ENCODE data around the gene PRELP. TPM values are rescaled to one million over a fixed set of nuclear protein-coding genes. Genes with fewer than 3 reads are reported as not detected.

PRELP gene
- total and polyA plus RNA-seq, 2 donors (not counting 1 experiment from before 2014, with no cell fraction given): not detected

DNA sequence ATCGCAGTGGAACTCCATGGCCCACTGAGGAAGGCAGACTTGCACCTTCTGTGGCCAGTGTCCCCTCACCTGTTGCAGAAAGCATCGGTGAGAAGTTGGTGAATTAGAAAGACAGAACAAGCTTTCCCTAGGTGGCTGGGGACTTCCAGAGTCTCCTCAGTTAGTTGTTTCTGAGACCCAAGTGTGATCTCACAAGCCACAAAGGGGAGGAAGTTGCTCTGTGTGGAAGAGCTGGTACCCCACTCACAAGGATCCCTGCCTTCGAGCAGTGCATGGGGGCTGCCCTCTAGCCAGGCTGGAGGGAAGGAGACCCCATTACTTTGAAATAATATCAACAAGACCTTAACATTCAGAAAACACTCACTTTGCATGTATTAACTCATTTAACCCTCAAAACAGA is 2.1 kb downstream of the PRELP start:
- intact Hi-C loops (cut with micrococcal nuclease): no loop called here
- ATAC-seq (ENCODE audit: low read depth): no peak

DNA sequence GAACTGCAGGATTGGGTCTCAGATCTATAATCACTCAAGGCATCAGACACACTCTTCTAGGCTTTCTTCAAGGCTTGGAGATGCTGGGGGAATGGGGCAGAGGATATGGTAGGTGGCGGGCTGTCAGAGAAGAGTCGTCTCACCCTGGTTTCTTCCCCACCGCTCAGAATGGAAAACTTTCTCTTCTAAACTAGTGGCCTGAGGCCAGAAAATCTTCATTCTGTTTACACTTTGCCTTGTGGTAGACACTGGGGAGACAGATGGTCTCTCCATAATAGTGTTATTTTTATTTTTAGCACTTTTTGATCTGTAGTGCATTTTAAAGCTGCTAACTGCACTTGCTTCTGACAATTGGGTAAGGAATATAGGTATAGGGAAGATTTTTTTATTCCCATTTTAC is 2.6 kb downstream of the PRELP start:
- intact Hi-C loops (cut with micrococcal nuclease): no loop called here
- DNase-seq (no peak), ATAC-seq (ENCODE audit: low read depth) (no peak)
- Mint-ChIP-seq H3K4me3 (no peak overlapping the region), H3K27ac (peak overlapping the region; percentile 46), H3K9me3 (ENCODE audit: insufficient read depth) (no peaks in the 10 kb centered on the region), H3K4me1 (peaks cover 17% of the 10 kb centered on the region), H3K27me3 (peaks cover 23% of the 10 kb centered on the region)
- no peak overlapping the region for H3K4me2 ChIP-seq (replicated peaks; ENCODE audit: low read depth, low read length, poor library complexity, severe bottlenecking)
- WGBS (ENCODE audit: insufficient coverage): no CpG with 5 or more reads among the region's 3 CpGs
- H3K4me1 ChIP-seq (ENCODE audit: control insufficient read depth in 2 of 2, insufficient read depth in 2 of 2, low read length in 2 of 2): peaks cover 4% of the 10 kb centered on the region in 2 donors
- H3K27ac ChIP-seq (ENCODE audit: low read length in 2 of 2): no peak overlapping the region
- H3K4me3 ChIP-seq (ENCODE audit: control extremely low read depth in 1 of 5, extremely low read depth in 1 of 5, insufficient read depth in 1 of 5, low read depth in 2 of 5, low read length in 4 of 5): no peak overlapping the region
- TF ChIP-seq, protein P1, sequence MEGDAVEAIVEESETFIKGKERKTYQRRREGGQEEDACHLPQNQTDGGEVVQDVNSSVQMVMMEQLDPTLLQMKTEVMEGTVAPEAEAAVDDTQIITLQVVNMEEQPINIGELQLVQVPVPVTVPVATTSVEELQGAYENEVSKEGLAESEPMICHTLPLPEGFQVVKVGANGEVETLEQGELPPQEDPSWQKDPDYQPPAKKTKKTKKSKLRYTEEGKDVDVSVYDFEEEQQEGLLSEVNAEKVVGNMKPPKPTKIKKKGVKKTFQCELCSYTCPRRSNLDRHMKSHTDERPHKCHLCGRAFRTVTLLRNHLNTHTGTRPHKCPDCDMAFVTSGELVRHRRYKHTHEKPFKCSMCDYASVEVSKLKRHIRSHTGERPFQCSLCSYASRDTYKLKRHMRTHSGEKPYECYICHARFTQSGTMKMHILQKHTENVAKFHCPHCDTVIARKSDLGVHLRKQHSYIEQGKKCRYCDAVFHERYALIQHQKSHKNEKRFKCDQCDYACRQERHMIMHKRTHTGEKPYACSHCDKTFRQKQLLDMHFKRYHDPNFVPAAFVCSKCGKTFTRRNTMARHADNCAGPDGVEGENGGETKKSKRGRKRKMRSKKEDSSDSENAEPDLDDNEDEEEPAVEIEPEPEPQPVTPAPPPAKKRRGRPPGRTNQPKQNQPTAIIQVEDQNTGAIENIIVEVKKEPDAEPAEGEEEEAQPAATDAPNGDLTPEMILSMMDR (IDR thresholded peaks at IDR 0.05): no peak
- no peak for TF ChIP-seq EZH2 (IDR thresholded peaks at IDR 0.05; ENCODE audit: borderline replicate concordance, insufficient read depth, low read depth, low read length, poor library complexity, severe bottlenecking)
- no peaks in the 10 kb centered on the region for H3K27me3 ChIP-seq (replicated peaks in 1 of 4; ENCODE audit: control extremely low read depth in 1 of 4, control insufficient read depth in 3 of 4, insufficient read depth in 4 of 4, low read length in 3 of 4)
- no peak overlapping the region for H3K9ac ChIP-seq (ENCODE audit: low read length)
- H3K79me2 ChIP-seq (ENCODE audit: control insufficient read depth, insufficient read depth, low read length): no peaks in the 10 kb centered on the region
- H3K36me3 ChIP-seq (replicated peaks in 1 of 2; ENCODE audit: control extremely low read depth in 1 of 2, control insufficient read depth in 1 of 2, extremely low read depth in 1 of 2, insufficient read depth in 2 of 2, low read length in 1 of 2): no peaks in the 10 kb centered on the region
- no peaks in the 10 kb centered on the region for H3K9me3 ChIP-seq (ENCODE audit: control extremely low read depth in 1 of 3, control insufficient read depth in 2 of 3, insufficient read depth in 1 of 3, low read length in 2 of 3)
- ChIA-PET POLR2A (interaction anchor here (0.5 kb wide), 1 partner anchor 93 kb away, joined by 5 read pairs; no protein-coding TSS in a partner anchor), CTCF (interaction anchor here (0.6 to 18.7 kb wide), 4 partner anchors 9 to 211 kb away, joined by 3 to 511 read pairs (median 30); no protein-coding TSS in a partner anchor)
- H4K20me1 ChIP-seq (ENCODE audit: control insufficient read depth, insufficient read depth, low read length, poor library complexity, severe bottlenecking): no peaks in the 10 kb centered on the region
- no peak overlapping the region for H2AFZ ChIP-seq (ENCODE audit: insufficient read depth, low read depth, low read length, poor library complexity, severe bottlenecking)

More for the DNA sequence above, 2.1 kb downstream of the PRELP start:
- peaks cover 4% of the 10 kb centered on the region in 2 donors for H3K4me1 ChIP-seq (ENCODE audit: control insufficient read depth in 2 of 2, insufficient read depth in 2 of 2, low read length in 2 of 2)
- H3K9me3 Mint-ChIP-seq (ENCODE audit: insufficient read depth): no peaks in the 10 kb centered on the region
- CTCF ChIA-PET: interaction anchor here (1.8 to 18.7 kb wide), 3 partner anchors 10 to 211 kb away, joined by 6 to 511 read pairs (median 53); no protein-coding TSS in a partner anchor
- no peaks in the 10 kb centered on the region for H4K20me1 ChIP-seq (ENCODE audit: control insufficient read depth, insufficient read depth, low read length, poor library complexity, severe bottlenecking)
- no peaks in the 10 kb centered on the region for H3K79me2 ChIP-seq (ENCODE audit: control insufficient read depth, insufficient read depth, low read length)
- peaks cover 17% of the 10 kb centered on the region for H3K4me1 Mint-ChIP-seq
- POLR2A ChIA-PET: interaction anchor here (0.5 kb wide), 1 partner anchor 93 kb away, joined by 5 read pairs; no protein-coding TSS in a partner anchor
- H3K27ac Mint-ChIP-seq: peak overlapping the region; percentile 46
- no peak overlapping the region for H3K9ac ChIP-seq (ENCODE audit: low read length)
- H2AFZ ChIP-seq (ENCODE audit: insufficient read depth, low read depth, low read length, poor library complexity, severe bottlenecking): no peak overlapping the region
- no peaks in the 10 kb centered on the region for H3K27me3 ChIP-seq (replicated peaks in 1 of 4; ENCODE audit: control extremely low read depth in 1 of 4, control insufficient read depth in 3 of 4, insufficient read depth in 4 of 4, low read length in 3 of 4)
- peaks cover 23% of the 10 kb centered on the region for H3K27me3 Mint-ChIP-seq
- no peaks in the 10 kb centered on the region for H3K9me3 ChIP-seq (ENCODE audit: control extremely low read depth in 1 of 3, control insufficient read depth in 2 of 3, insufficient read depth in 1 of 3, low read length in 2 of 3)
- no peak overlapping the region for H3K4me3 ChIP-seq (ENCODE audit: control extremely low read depth in 1 of 5, extremely low read depth in 1 of 5, insufficient read depth in 1 of 5, low read depth in 2 of 5, low read length in 4 of 5)
- no peaks in the 10 kb centered on the region for H3K36me3 ChIP-seq (replicated peaks in 1 of 2; ENCODE audit: control extremely low read depth in 1 of 2, control insufficient read depth in 1 of 2, extremely low read depth in 1 of 2, insufficient read depth in 2 of 2, low read length in 1 of 2)
- no peak overlapping the region for H3K27ac ChIP-seq (ENCODE audit: low read length in 2 of 2)
- DNase-seq: no peak
- WGBS (ENCODE audit: insufficient coverage): 79% methylated on average over 1 of the region's 3 CpGs
- no peak overlapping the region for H3K4me2 ChIP-seq (replicated peaks; ENCODE audit: low read depth, low read length, poor library complexity, severe bottlenecking)
- no peak for TF ChIP-seq EZH2 (IDR thresholded peaks at IDR 0.05; ENCODE audit: borderline replicate concordance, insufficient read depth, low read depth, low read length, poor library complexity, severe bottlenecking)
- TF ChIP-seq, protein P1 (IDR thresholded peaks at IDR 0.05): no peak
- no peak overlapping the region for H3K4me3 Mint-ChIP-seq

Data from B cell (primary cell).